Left ventricle myocardium inferior (tissue), 1 donor: Measurements from ENCODE around the gene EXTL1. TPM values are rescaled to one million over a fixed set of nuclear protein-coding genes. Genes with fewer than 3 reads are reported as not detected.

Experiments
- DNase-seq: peaks from one replicate; pipeline ENCODE4 v3.0.0-alpha.2; 2020
- H3K27ac ChIP-seq: fragments of 200-600 bp; replicated peaks from 2 replicates; pipeline ENCODE4 v1.8.0; 2021
- H3K27me3 ChIP-seq: fragments of 200-600 bp; 2 replicates; pipeline ENCODE4 v1.8.0; 2021; ENCODE audit warnings: low read depth
- H3K36me3 ChIP-seq: fragments of 200-600 bp; 2 replicates; pipeline ENCODE4 v1.8.0; 2021
- H3K4me1 ChIP-seq: fragments of 200-600 bp; 2 replicates; pipeline ENCODE4 v1.8.0; 2021
- H3K4me3 ChIP-seq: fragments of 200-600 bp; 2 replicates; pipeline ENCODE4 v1.8.0; 2021; ENCODE audit warnings: mild to moderate bottlenecking, moderate library complexity
- H3K9me3 ChIP-seq: fragments of 200-600 bp; replicated peaks from 2 replicates; pipeline ENCODE4 v1.8.0; 2021
- intact Hi-C: fragments of 100-400 bp; cut with micrococcal nuclease; formaldehyde crosslinking; loops from one replicate; pipeline ENCODE4 v1.11.0; 2022
- total RNA-seq: library from RNA; stranded (reverse); fragmentation: NEBNext Ultra II Directional; extraction: Animal tissue kit (Norgen Biotek cat#: 25700); gene quantifications from one replicate; pipeline ENCODE4 v1.2.1, GENCODE V29; 2021
- TF ChIP-seq, protein P1 (sequence below): fragments of 200-600 bp; IDR thresholded peaks from 2 replicates; pipeline ENCODE4 v1.8.0; 2021; ENCODE audit warnings: antibody characterized with exemption, mild to moderate bottlenecking, borderline replicate concordance
- donor health status: DM: no; HTN: yes; CAD: no; lungs with severe emphysema.

The EXTL1 gene
- total RNA-seq, 1 donor from 2014 or later: 11.3 TPM

DNA sequence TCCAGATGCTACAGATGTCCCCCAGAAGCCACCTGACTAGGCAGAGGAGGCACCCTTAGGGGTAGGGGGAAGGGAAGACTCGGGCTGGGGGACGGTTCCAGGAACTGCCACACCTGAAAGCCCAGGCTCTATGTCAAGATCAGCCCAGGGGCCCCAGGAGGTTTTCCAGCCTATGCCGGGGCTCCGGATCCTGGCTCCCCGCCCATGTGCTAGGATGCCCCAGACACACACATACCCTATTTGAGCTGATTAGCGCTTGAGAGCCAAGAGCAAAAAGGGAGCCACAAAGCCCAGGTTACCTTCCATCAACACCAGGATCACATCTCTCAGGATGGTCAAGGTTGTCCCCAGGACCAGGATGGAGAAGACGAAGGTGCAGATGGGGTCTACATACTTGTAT, 19.8 kb downstream of the EXTL1 start:
- Histone ChIP-seq H3K27ac (no peak overlapping the region), H3K9me3 (no peaks in the 10 kb centered on the region), H3K27me3 (peaks cover 54% of the 10 kb centered on the region), H3K4me1 (peaks cover 64% of the 10 kb centered on the region), H3K4me3 (no peak overlapping the region), H3K36me3 (no peaks in the 10 kb centered on the region)
- TF ChIP-seq, protein P1, sequence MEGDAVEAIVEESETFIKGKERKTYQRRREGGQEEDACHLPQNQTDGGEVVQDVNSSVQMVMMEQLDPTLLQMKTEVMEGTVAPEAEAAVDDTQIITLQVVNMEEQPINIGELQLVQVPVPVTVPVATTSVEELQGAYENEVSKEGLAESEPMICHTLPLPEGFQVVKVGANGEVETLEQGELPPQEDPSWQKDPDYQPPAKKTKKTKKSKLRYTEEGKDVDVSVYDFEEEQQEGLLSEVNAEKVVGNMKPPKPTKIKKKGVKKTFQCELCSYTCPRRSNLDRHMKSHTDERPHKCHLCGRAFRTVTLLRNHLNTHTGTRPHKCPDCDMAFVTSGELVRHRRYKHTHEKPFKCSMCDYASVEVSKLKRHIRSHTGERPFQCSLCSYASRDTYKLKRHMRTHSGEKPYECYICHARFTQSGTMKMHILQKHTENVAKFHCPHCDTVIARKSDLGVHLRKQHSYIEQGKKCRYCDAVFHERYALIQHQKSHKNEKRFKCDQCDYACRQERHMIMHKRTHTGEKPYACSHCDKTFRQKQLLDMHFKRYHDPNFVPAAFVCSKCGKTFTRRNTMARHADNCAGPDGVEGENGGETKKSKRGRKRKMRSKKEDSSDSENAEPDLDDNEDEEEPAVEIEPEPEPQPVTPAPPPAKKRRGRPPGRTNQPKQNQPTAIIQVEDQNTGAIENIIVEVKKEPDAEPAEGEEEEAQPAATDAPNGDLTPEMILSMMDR: no peak
- DNase-seq: no peak
- intact Hi-C loops: no loop called here

DNA sequence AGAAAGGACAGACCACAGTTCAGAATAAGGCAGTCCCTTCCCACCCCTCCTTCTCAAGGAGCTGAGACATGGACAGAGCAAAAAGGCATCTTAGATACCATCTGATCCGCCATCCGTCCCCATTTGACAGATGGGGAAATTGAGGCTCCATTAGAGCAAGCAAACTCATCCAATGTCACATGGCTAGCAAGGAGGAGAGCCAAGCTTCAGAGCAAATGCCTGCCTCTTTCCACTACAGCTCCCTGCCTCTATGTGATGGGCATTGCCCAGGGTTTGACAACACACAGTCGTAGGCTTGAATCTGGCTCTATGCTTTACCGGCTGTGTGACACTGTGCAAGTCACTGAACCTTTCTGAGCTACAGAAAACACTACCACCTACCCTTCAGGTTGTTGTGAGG, 20.4 kb downstream of the EXTL1 start:
- peaks cover 54% of the 10 kb centered on the region for H3K27me3 ChIP-seq
- DNase-seq: no peak
- H3K27ac ChIP-seq: peak overlapping the region; percentile 69
- no peaks in the 10 kb centered on the region for H3K36me3 ChIP-seq
- peaks cover 65% of the 10 kb centered on the region for H3K4me1 ChIP-seq
- no peak overlapping the region for H3K4me3 ChIP-seq
- H3K9me3 ChIP-seq: no peaks in the 10 kb centered on the region
- intact Hi-C loops: no loop called here
- TF ChIP-seq, protein P1: no peak

DNA sequence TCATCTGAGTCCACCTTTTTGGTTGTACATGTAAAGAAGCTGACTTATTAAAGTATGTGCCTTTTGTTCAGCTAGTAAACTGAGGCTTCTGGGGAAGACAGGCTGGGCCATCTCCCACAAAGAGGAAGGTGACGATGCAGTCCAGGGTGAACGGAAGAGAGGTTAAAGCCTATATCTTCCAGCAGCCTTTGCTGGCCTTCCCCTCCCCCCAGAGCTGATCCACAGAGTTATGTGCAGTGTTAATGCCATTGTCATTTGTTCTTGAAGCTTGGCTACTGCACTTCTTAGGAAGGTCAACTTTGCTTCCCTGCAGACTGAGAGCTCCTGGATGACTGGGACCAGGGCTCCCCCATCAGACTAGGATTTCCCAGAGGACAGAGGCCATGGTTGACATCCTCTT, 22.2 kb downstream of the EXTL1 start:
- Histone ChIP-seq H3K36me3 (no peaks in the 10 kb centered on the region), H3K9me3 (no peaks in the 10 kb centered on the region), H3K27ac (peak overlapping the region; percentile 69), H3K4me1 (peaks cover 47% of the 10 kb centered on the region), H3K4me3 (no peak overlapping the region), H3K27me3 (peaks cover 69% of the 10 kb centered on the region)
- DNase-seq: no peak
- TF ChIP-seq, protein P1: no peak
- intact Hi-C loops: no loop called here

DNA sequence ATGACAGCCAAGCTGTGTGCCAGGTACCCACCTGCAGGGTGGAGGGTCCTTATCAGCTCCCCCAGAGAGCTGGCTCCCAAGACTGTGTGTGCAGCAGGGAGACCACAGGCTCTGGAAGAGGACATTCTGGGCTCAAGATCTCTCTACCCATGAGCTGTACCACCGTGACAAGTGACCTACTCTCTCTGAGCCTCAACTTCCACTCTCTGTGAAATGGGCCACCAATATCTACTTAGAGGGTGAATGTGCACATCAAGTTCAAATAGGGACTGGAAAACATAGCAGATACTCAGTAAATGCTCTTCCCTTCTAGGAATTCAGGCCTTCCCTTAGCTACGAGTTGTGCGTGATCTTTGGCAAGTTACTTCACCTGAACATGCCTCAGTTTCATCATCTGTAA, 22.8 kb downstream of the EXTL1 start:
- Histone ChIP-seq H3K36me3 (no peaks in the 10 kb centered on the region), H3K4me1 (peaks cover 42% of the 10 kb centered on the region), H3K9me3 (no peaks in the 10 kb centered on the region), H3K27ac (peak overlapping the region; percentile 69), H3K27me3 (peaks cover 75% of the 10 kb centered on the region), H3K4me3 (no peak overlapping the region)
- intact Hi-C loops: no loop called here
- no peak for DNase-seq
- TF ChIP-seq, protein P1: no peak

DNA sequence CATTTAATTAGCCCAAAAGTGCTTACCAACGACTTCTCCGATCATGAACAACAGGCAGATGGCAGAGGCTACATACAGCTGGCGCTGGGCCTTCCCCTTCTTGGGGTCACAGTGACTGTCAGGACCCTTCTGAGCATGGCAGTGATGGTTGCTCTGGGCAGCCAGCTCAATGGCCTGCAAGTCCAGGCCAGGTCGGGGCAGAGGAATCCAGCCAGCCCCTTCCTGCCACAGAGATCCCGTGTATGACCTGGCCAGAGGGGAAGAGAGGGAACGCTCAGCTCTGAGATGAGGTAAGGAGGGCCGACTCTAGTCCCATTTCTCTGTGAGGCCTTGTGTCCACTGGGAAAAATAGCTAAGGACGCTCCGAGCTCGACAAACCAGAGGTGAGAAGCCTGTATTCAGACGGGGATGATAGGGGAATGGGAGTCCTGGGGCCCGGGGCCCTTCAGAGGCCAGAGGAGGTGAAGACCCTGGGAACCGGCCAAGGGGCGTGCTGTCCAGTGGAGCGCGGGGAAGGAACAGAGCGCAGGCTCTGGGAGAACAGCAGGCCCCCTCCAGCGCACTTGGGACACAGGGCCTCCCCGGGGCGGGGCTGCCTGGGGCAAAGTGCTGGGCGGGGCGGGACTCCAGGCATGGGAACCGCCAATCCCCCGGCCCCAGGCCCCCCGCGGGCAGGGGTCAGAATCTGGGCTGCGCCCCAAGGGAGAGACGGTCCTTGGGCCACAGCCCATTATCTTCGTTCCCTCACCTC, 23.6 kb downstream of the EXTL1 start:
- intact Hi-C loops: no loop called here
- DNase-seq: peak; percentile 39
- Histone ChIP-seq H3K27me3 (peaks cover 83% of the 10 kb centered on the region), H3K4me3 (peak overlapping the region; percentile 62), H3K27ac (peak overlapping the region; percentile 69), H3K36me3 (no peaks in the 10 kb centered on the region), H3K9me3 (no peaks in the 10 kb centered on the region), H3K4me1 (peaks cover 45% of the 10 kb centered on the region)
- TF ChIP-seq, protein P1: no peak
